Measurements from ENCODE around the gene C1orf74. TPM values are rescaled to one million over a fixed set of nuclear protein-coding genes. Genes with fewer than 3 reads are reported as not detected.

C1orf74 gene
- polyA plus RNA-seq, 1 of the 3 experiments (the other 2 are of a cell fraction) = 1.5 TPM

GRCh38 chr1:209768354-209768774, 16.0 kb downstream of the C1orf74 start (continued):
- TF ChIP-seq CTCF (IDR thresholded peaks at IDR 0.05) = no peak
- no peak for TF ChIP-seq TAF1 (IDR thresholded peaks at IDR 0.05; ENCODE audit: borderline replicate concordance, low read depth, low read length)
- TF ChIP-seq RXRA (IDR thresholded peaks at IDR 0.05; ENCODE audit: borderline replicate concordance, low read depth) = no peak

- Histone ChIP-seq H3F3A (replicated peaks; ENCODE audit: insufficient read depth) (peaks cover 30% of the 10 kb centered on the region), H2AFZ (ENCODE audit: low read depth) (no peak overlapping the region; the same call in 1 of the 2 replicates), H3K4me3 (ENCODE audit: low read depth in 2 of 2, low read length in 1 of 2) (no peak overlapping the region), H3K4me2 (peak overlapping the region; percentile 64; the same call in 1 of the 2 replicates), H3K9me3 (no peaks in the 10 kb centered on the region), H4K20me1 (ENCODE audit: insufficient read depth) (no peaks in the 10 kb centered on the region), H3K36me3 (replicated peaks in 1 of 2; ENCODE audit: control insufficient read depth in 1 of 2, insufficient read depth in 2 of 2, low read length in 1 of 2) (no peaks in the 10 kb centered on the region), H3K9ac (no peak overlapping the region), H3K27ac (ENCODE audit: low read depth in 2 of 2, low read length in 1 of 2) (peak overlapping the region; percentile 90 to 100; a peak in 3 of 4 replicates), H3K79me2 (ENCODE audit: insufficient read depth) (no peaks in the 10 kb centered on the region), H3K9me2 (no peaks in the 10 kb centered on the region), H3K27me3 (ENCODE audit: insufficient read depth) (no peaks in the 10 kb centered on the region), H3K4me1 (ENCODE audit: control insufficient read depth in 1 of 2, insufficient read depth in 2 of 2, low read depth in 1 of 2, low read length in 1 of 2) (peaks cover 18 to 32% of the 10 kb centered on the region in 2 experiments)
- ChIA-PET CTCF (interaction anchor here (1.0 kb wide), 1 partner anchor 56 kb away, joined by 3 read pairs; no protein-coding TSS in a partner anchor), POLR2A (no interaction called here)
- no peak for DNase-seq
- TF ChIP-seq RCOR1 (IDR thresholded peaks at IDR 0.05; ENCODE audit: low read length) (no peak), JUND (IDR thresholded peaks at IDR 0.05) (no peak), CHD2 (IDR thresholded peaks at IDR 0.05; ENCODE audit: low read length, partially characterized antibody) (no peak), EP300 (IDR thresholded peaks at IDR 0.05; ENCODE audit: borderline replicate concordance in 1 of 2, low read depth in 1 of 2, low read length in 1 of 2) (no peak), TEAD4 (IDR thresholded peaks at IDR 0.05; ENCODE audit: borderline replicate concordance, insufficient read depth) (no peak), USF1 (IDR thresholded peaks at IDR 0.05; ENCODE audit: borderline replicate concordance, low read depth) (no peak), MXI1 (IDR thresholded peaks at IDR 0.05; ENCODE audit: low read depth, low read length) (no peak), RAD21 (IDR thresholded peaks at IDR 0.05; ENCODE audit: low read length) (no peak), ELF1 (IDR thresholded peaks at IDR 0.05) (no peak), EZH2phosphoT487 (IDR thresholded peaks at IDR 0.05; ENCODE audit: borderline replicate concordance, low read depth) (no peak)
These were observed 16.7 kb downstream of the C1orf74 start for GRCh38 chr1:209767706-209768105.

- ChIA-PET POLR2A (no interaction called here), CTCF (no interaction called here)
- Histone ChIP-seq H3K4me2 (0 out of 2 replicates have a peak overlapping the region, but pooled peaks have one; percentile 25), H3K9me2 (no peaks in the 10 kb centered on the region), H3K27me3 (ENCODE audit: insufficient read depth) (no peaks in the 10 kb centered on the region), H2AFZ (ENCODE audit: low read depth) (no peak overlapping the region), H3F3A (replicated peaks; ENCODE audit: insufficient read depth) (peaks cover 29% of the 10 kb centered on the region), H3K36me3 (replicated peaks in 1 of 2; ENCODE audit: control insufficient read depth in 1 of 2, insufficient read depth in 2 of 2, low read length in 1 of 2) (no peaks in the 10 kb centered on the region), H3K9me3 (no peaks in the 10 kb centered on the region), H3K79me2 (ENCODE audit: insufficient read depth) (no peaks in the 10 kb centered on the region), H4K20me1 (ENCODE audit: insufficient read depth) (no peaks in the 10 kb centered on the region), H3K4me3 (ENCODE audit: low read depth in 2 of 2, low read length in 1 of 2) (no peak overlapping the region), H3K9ac (no peak overlapping the region), H3K4me1 (ENCODE audit: control insufficient read depth in 1 of 2, insufficient read depth in 2 of 2, low read depth in 1 of 2, low read length in 1 of 2) (peaks cover 17 to 32% of the 10 kb centered on the region in 2 experiments), H3K27ac (ENCODE audit: low read depth in 2 of 2, low read length in 1 of 2) (peak overlapping the region in 1 of 2 experiments; percentile 100; a peak in 2 of 4 replicates)
- DNase-seq = no peak
- TF ChIP-seq NRF1 (IDR thresholded peaks at IDR 0.05; ENCODE audit: low read depth, low read length) (no peak), TCF12 (IDR thresholded peaks at IDR 0.05) (no peak), TAF1 (IDR thresholded peaks at IDR 0.05; ENCODE audit: borderline replicate concordance, low read depth, low read length) (no peak), IRF3 (IDR thresholded peaks at IDR 0.05; ENCODE audit: low read depth, low read length) (no peak), FOSL2 (IDR thresholded peaks at IDR 0.05; ENCODE audit: borderline replicate concordance, low read depth) (no peak), CTCF (IDR thresholded peaks at IDR 0.05) (no peak), TEAD4 (IDR thresholded peaks at IDR 0.05; ENCODE audit: borderline replicate concordance, insufficient read depth) (no peak)
These were observed 17.3 kb downstream of the C1orf74 start for GRCh38 chr1:209767096-209767495.
